Hematopoietic multipotent progenitor cell treated with erythropoietin and hydrocortisone succinate and interleukin-3 and kit ligand, for 17 days (in vitro differentiated cells): Measurements from ENCODE around the gene TCERG1L.
"Not testable (repeated sequence)": the region's sequence is repeated elsewhere in the genome, so short reads cannot be mapped to it uniquely, and the experiment has no call there.

Experiments
- DNase-seq: peaks from one replicate; pipeline ENCODE4 v3.0.0-alpha.2; 2015; ENCODE audit warnings: low spot score

TCERG1L gene

GRCh38 chr10:131162866-131163843 is 148.4 kb downstream of the TCERG1L start:
- DNase-seq = no peak

GRCh38 chr10:131162211-131162610 is 149.3 kb downstream of the TCERG1L start:
- DNase-seq = no peak

DNA sequence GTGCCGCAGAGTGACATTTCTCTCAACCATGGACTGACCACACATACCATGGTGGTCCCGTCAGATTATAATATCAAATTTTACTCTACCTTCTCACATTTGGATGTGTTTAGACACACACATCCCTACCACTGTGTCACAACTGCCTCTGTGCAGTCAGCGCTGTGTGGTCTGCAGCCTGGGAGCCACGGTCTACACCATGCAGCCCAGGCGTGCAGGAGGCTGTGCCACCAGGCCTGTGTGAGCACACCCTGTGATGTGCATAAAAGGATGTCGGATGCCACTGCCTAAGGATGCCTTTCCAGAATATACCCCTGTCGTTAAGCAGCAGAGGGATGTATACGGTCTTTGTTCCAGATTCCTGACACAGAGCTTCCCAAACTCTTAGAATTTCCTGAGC is 150.4 kb downstream of the TCERG1L start:
- no peak for DNase-seq

GRCh38 chr10:131160219-131160875 is 151.2 kb downstream of the TCERG1L start:
- no peak for DNase-seq

DNA sequence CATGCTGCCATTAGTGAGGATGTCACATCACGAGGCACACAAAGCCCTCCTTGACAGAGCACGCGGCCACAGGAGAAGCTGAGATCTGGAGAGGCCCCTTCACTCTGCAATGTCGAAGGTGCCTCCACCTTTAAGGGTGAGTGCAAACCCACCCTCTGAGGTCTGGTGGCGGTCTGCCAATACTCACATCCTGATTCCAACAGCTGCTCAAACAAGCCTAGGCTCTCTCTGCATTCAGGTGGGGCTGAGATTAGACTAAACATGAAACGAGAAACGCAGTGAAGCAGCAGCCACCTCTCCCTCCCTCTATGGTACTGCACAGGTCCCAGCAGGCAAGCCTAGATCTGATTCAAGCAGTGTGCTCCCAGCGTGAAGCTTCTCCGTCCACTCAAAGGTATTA is 151.8 kb downstream of the TCERG1L start:
- DNase-seq = no peak

GRCh38 chr10:131158695-131159094 is 152.8 kb downstream of the TCERG1L start:
- DNase-seq = no peak

DNA sequence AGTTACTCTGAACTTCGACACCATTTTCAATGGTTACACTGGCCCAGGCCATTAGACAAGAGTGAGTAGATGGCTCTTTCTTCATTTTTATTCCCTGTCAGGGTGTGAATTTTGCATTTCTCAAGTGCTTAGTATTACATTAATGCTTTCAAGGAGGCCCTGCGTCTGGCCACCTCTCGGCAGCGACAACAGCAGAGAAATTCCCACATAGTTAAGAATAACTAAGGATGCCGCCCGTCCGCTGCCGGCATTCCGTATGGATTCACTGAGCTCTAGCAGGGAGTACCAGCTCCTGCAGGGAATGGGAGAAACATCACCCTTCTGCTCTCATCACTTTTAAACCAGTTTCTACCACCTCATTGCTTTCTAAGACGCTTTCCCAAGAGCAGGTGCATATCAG is 153.6 kb downstream of the TCERG1L start:
- DNase-seq = no peak

DNA sequence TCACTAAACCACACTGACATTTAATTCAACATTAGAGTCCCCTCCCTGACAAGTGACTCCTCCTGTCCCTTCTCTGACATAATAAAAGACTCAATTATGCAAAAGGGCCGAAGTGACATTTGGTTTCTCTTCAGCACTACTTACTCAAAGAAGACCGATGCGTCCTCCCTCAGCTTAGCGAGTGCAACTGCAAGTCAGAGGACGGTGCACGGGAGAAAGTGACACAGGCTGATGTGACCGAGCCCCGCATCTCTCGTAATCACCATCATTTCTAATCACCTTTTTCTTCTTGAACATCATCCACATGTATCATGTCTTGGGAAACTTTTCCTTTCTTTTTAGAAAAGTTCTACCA is 155.7 kb downstream of the TCERG1L start:
- no peak for DNase-seq

DNA sequence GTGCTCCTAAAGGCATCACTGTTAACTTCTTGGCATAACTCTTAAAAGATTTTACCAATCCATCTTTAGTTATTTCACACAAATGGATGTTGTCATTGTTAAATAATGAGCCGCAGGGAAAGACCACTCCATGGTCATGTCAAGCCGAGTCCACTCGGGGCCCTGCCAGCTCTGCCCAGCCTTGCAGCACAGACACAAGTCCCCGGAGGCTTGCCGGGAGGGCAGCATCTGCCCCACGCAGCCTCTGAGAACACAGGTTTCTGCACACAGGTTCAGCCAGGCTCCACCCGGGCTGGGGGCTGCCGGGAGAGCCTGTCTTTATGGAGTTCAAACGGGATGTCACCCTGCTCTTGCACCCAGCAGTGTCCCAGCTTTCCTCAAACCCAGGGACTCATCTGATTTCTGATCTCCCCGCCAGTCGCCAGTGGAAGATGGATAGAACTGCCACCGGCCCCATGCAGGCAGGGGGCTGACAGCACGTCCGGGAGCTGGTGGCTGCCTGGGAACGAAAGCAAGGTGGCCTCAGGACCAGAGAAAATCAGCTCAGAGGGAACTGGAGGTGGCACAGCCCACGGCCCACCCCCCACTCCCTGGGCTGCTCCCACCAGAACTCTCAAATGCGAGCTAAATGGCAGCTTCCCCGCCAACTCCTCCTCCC is 156.2 kb downstream of the TCERG1L start:
- no peak for DNase-seq

DNA sequence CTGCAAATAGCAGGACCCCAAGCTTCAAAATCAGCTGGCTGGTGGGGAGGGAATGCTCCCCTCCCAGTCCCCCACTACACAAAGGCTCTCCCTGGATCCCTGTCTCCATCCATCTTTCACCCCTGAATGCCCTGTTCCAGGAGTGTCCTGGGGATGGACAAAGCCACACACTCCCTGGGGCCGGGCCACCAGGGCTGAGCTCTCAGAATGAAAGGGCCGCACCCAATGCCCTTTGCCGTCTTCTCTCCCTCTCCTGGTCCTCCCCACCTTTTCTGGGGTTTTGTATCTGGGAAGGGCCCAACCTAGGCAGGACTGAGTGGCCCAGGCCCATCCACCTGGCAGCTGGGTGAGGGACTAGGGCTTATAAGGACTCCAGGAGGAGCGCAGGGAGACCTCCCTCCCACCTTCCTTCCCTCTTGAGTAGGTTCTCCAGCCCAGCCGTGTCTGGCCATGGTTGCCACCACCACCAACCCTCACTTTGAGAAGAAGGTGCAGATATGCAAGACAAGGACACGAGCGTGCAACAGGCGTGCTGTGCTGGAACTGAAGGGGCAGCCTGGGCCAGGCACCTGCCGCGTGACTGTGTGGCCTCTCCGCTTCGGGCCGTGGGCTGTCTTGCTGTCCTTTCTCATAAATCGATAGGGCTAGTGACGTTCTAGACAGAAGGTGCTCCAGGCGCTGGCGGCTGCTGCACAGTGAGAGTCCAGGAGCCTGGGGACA is 157.1 kb downstream of the TCERG1L start:
- no peak for DNase-seq

GRCh38 chr10:131152456-131152855 is 159.1 kb downstream of the TCERG1L start:
- DNase-seq = not testable (repeated sequence)

DNA sequence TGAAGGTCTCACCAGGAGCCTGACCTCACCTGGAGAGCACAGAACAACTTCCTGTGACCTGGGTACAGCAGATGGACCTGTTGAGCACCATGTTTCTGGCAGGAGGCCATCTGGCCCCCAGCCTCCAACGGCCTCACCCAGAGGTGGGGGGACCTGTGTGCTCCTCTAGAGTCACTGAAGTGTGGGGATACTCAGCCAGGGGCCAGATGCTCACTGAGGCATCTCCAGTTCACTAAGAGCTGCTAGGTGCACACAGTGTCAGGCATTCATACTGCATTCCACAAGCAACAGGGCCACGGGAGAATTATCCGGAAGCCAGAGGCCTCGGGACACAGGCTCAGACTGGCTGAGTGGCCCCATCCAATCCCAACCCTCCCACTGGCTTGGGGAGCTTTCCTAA is 161.4 kb downstream of the TCERG1L start:
- no peak for DNase-seq

DNA sequence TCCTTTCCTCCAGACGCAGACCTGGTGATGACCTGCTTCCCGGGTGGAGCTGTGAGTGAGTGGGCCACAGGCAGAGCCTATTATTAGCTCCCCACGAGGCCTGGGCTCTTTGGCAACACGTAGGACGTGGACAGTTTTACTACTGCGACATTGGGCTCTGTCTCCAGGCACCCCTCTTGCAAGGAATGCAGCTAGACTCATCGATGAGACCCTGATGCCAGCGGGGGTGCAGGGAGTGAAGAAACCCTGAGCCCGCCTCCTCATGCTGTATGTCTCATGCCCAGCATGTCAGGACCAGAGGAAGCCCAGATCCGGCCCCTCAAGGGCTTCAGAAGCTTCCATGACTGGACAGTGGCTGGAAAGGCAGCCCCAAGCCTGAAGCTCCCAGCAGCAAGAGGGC is 161.9 kb downstream of the TCERG1L start:
- DNase-seq = no peak

- DNase-seq = no peak
Observed at GRCh38 chr10:131149111-131149510, 162.4 kb downstream of the TCERG1L start.

- no peak for DNase-seq
Observed at GRCh38 chr10:131148270-131148669, 163.3 kb downstream of the TCERG1L start.

DNA sequence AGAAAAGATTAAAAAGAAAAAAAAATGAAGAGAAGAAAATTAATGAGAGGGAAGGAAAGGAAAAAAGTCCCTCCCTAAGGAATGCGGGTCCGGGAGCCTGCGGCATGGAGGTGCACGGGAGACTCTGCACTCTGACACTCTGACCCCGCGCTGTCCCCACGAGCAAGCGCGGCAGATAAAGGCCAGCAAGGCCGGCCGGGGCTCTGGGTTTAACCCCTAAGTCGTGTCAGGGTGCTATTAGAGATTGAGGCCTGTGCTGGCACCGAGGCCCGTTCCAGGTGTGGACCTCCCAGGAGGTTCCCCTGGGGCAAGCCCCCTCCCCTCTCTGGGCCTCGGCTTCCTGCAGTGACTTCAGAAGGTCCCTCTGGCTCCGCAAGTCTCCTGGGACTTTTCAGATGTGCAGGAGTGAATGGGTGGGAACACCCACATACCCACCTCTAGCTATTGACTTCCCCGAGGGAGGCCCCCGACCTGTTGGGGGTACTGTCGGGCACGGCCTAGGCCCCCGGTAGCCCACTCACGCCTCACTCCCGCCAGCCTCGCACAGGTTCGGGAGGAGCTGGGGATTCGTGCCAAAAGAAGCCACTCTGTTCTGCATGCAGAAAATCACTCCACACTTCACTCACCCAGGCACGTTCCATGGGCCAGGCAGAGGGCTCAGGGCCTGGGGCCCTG is 164.1 kb downstream of the TCERG1L start:
- no peak for DNase-seq

- DNase-seq = no peak
Observed at GRCh38 chr10:131146790-131147189, 164.7 kb downstream of the TCERG1L start.

- no peak for DNase-seq
Observed at GRCh38 chr10:131145756-131146155, 165.8 kb downstream of the TCERG1L start.

DNA sequence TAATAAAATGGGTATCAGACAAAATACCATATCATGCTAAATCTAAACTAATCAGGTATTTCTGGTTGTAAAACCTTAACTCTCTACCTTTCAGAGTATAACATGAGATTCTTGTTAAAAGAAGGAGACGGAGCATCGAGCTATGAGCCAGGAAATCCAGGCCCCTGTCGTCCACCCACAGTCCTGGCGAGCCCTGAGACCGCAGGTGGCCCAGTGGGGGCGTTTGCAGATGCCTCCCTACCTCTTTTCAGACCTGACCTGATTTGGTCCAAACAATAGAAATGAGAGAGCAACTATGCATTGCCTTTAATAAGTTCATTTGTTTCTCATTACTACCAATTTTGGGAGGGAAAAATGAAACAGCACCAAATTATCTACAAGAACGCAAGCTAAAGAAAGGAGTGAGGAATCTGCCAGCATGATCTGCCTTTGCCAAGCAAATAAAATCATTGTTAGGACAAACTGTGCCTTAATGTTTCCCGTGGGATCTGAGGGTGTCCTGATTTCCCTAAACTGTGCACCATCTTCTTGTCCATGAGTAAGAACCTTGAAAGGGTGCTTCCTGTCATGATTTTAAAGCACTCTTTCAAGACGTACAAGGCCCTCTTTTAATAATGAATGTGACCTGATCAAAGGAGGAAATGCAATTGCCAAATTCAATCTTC is 166.7 kb downstream of the TCERG1L start:
- no peak for DNase-seq

- no peak for DNase-seq
Observed at GRCh38 chr10:131144196-131144595, 167.3 kb downstream of the TCERG1L start.
